A375 (cell line): ENCODE data around the gene PCYOX1L. TPM values are rescaled to one million over a fixed set of nuclear protein-coding genes. Genes with fewer than 3 reads are reported as not detected.

Experiments
- total RNA-seq: library from RNA; depleted of rRNA; stranded (reverse); fragments of >200 nt; shearing (Covaris generic); gene quantifications from 2 replicates; pipeline ENCODE4 v1.2.3, GENCODE V29; 2014; rRNA removed

PCYOX1L gene
- 8.7 and 10.0 TPM in 2 replicates for total RNA-seq

GRCh38 chr5:149357370-149358293 is at the start of gene PCYOX1L:
TSS of gene PCYOX1L (plus strand) at chr5:149358046. CDS start at chr5:149358069, 23 bp downstream.

GRCh38 chr5:149345147-149345891 is 12.5 kb upstream of the PCYOX1L start, which contains the start of gene GRPEL2:
TSS of gene GRPEL2 (plus strand) at chr5:149345499. CDS start at chr5:149345540, 41 bp downstream.

GRCh38 chr5:149379177-149379761 is 21.4 kb downstream of the PCYOX1L start, which contains the start of gene IL17B:
TSS of gene IL17B (minus strand) at chr5:149379292. CDS start at chr5:149379225, 67 bp downstream.

Other genes starting within 250 kb of the PCYOX1L start
- 3.2 and 3.5 TPM in 2 replicates for gene ABLIM3, start 216.6 kb upstream of the PCYOX1L start, total RNA-seq
- 13.8 and 15.0 TPM in 2 replicates for gene AFAP1L1, start 86.2 kb upstream of the PCYOX1L start, total RNA-seq
- 36.2 and 42.0 TPM in 2 replicates for gene GRPEL2, start 12.5 kb upstream of the PCYOX1L start, total RNA-seq
- gene IL17B, start 21.2 kb downstream of the PCYOX1L start, total RNA-seq = not detected in 2 replicates
- 327 and 332 TPM in 2 replicates for gene CSNK1A1, start 193.4 kb downstream of the PCYOX1L start, total RNA-seq
- 1.8 and 2.8 TPM in 2 replicates for gene ARHGEF37, start 223.5 kb downstream of the PCYOX1L start, total RNA-seq